Measurements from ENCODE around the gene UBXN4. TPM values are rescaled to one million over a fixed set of nuclear protein-coding genes. Genes with fewer than 3 reads are reported as not detected.
A peak's percentile ranks its signal among the peaks of the same experiment; 100 is the strongest.

The UBXN4 gene
- total RNA-seq, 1 experiment from 2014 or later = 69.7 TPM

GRCh38 chr2:135800513-135801460 is 59.1 kb downstream of the UBXN4 start:
- RAD21 ChIA-PET (ENCODE audit: low non-redundant PET in 1 of 2, low total read pairs in 2 of 2, uncharacterized antibody in 2 of 2, unreplicated experiment in 2 of 2) = no interaction called here
- intact Hi-C loops (cut with micrococcal nuclease) = no loop called here
- Histone ChIP-seq H4K20me1 (ENCODE audit: insufficient read depth) (no peaks in the 10 kb centered on the region), H3K9ac (ENCODE audit: low read length) (no peak overlapping the region), H3K4me2 (ENCODE audit: low read length) (no peak overlapping the region), H3K79me2 (ENCODE audit: insufficient read depth, low read length) (no peaks in the 10 kb centered on the region), H3K9me3 (ENCODE audit: control insufficient read depth in 1 of 2, insufficient read depth in 1 of 2, low read depth in 1 of 2, low read length in 2 of 2) (peaks cover 9 to 18% of the 10 kb centered on the region in 2 experiments; a peak in 2 of 4 replicates), H3K4me3 (replicated peaks in 1 of 2; ENCODE audit: low read depth in 1 of 2, low read length in 2 of 2) (no peak overlapping the region), H3K9me2 (ENCODE audit: insufficient read depth) (no peaks in the 10 kb centered on the region), H3K27me3 (ENCODE audit: insufficient read depth, low read length) (no peaks in the 10 kb centered on the region), H2AFZ (ENCODE audit: low read depth, low read length, poor library complexity, severe bottlenecking) (no peak overlapping the region), H3K4me1 (ENCODE audit: control insufficient read depth in 1 of 2, insufficient read depth in 2 of 2, low read length in 2 of 2) (peaks cover 0 to 3% of the 10 kb centered on the region in 2 experiments; a peak in 1 of 4 replicates), H3K36me3 (ENCODE audit: control insufficient read depth in 1 of 2, insufficient read depth in 2 of 2, low read length in 2 of 2) (no peaks in the 10 kb centered on the region), H3K27ac (ENCODE audit: low read depth, low read length) (no peak overlapping the region)
- DNase-seq (ENCODE audit: low read depth, low spot score) = no peak
- CTCF ChIA-PET = no interaction called here
- POLR2A ChIA-PET = no interaction called here
- ATAC-seq = no peak
- TF ChIP-seq SRF (IDR thresholded peaks at IDR 0.05; ENCODE audit: low read depth) = no peak
- no peak for TF ChIP-seq CBX3 (IDR thresholded peaks at IDR 0.05; ENCODE audit: low read depth)
- TF ChIP-seq CTCF (IDR thresholded peaks at IDR 0.05 in 2 of 3, conservative IDR thresholded peaks at IDR 0.05 in 1 of 3; ENCODE audit: borderline replicate concordance in 1 of 3, insufficient read depth in 1 of 3, low read depth in 2 of 3, low read length in 2 of 3) = peak in 1 of 3 experiments; percentile 31; a peak in 1 of 6 replicates
- no peak for TF ChIP-seq ATF3 (IDR thresholded peaks at IDR 0.05)
- no peak for TF ChIP-seq JUND (IDR thresholded peaks at IDR 0.05)
- TF ChIP-seq CEBPB (IDR thresholded peaks at IDR 0.05; ENCODE audit: low read depth) = no peak
- no peak for TF ChIP-seq POLR2A (IDR thresholded peaks at IDR 0.05; ENCODE audit: borderline replicate concordance, extremely low read depth, insufficient read depth, insufficient read length)
- TF ChIP-seq EZH2phosphoT487 (IDR thresholded peaks at IDR 0.05; ENCODE audit: borderline replicate concordance) = no peak
- BruUV-seq (replicated peaks) = no TSS peak
